Limb (tissue), 2 donors: ENCODE data around the gene GDPD4.

Source experiments
- DNase-seq, 2 donors: peaks; one replicate each; pipeline ENCODE4 v3.0.0-alpha.2; 2016; ENCODE audit errors: extremely low spot score in 2 of 2

The GDPD4 gene

DNA sequence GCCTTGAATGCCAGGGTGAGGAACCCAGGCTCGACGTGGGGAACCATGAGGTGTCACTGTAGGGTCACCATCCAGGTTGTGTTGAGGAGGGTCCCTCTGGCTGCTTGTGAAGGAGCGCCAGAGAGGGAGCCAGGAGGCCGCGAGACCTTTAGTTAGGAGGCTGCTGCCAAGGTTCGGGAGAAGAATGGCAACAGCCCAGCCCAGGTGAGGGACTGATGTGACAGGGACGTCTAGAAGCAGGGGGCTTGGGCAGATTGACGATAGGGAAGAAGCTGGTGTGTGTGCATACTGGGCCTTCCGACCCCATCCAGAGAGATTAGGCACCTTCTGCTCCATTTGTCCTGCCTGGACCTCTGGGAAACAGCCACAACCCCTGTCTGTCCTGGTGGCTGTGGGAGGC, 124.5 kb downstream of the GDPD4 start:
- DNase-seq: no peak

- DNase-seq: no peak
Measured at GRCh38 chr11:77175869-77176539, 125.5 kb downstream of the GDPD4 start.

DNA sequence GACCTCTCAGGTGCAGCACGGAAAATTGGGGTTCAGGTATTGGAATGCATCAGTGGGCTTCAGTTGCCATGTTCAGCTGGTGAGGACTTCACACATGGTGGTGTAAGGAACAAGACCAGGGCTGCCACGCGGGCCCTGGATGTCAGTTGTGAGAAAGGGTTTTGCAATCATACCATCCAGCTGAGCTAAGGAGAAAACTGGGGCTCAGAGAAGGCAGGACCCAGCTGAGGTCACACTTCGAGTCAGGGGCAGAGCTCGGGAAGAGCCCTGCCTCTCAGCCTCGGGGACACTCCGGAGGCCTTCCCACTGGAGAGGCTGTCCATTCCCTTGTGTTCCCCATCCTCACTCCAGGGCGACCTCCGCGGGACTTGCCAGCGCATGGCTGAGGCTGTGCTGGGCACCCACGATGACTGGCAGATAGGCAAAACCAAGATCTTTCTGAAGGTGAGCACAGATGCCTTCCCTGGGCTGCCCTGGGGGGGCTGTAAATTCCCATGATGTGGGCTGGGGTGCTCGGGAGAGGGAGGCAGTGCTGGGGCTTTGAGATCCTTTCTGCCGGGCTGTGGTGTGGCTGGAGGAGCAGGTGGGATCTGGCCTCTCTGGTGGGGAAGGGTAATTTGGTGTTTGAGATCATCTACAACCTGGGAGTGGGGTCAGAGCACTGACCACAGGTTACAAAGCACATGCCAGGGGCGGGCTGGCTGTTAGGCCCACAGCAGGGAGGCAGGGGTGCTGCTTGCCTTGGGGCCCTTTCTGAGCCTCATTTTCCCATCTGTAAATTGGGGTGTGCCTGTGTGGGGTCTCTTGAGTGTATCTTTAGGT, 126.3 kb downstream of the GDPD4 start:
- no peak for DNase-seq

DNA sequence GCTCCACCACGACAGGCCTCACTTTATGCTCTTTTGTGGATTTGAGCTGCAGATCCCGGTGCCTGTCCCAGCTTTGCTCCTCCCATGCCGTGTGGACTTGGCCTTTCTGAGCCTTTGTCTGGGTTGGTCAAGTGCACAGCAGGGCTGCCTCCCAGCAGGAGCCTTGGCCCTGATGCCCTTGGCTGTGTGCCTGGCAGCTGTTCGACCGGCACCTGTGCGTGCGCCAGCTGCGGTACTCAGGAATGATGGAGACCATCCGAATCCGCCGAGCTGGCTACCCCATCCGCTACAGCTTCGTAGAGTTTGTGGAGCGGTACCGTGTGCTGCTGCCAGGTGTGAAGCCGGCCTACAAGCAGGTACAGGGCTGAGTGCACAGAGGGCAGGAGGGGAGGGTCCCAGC, 126.9 kb downstream of the GDPD4 start:
- DNase-seq: no peak

- no peak for DNase-seq
Measured at GRCh38 chr11:77173494-77173893, 128.0 kb downstream of the GDPD4 start.

GRCh38 chr11:77172666-77172982, 128.9 kb downstream of the GDPD4 start:
- no peak for DNase-seq

DNA sequence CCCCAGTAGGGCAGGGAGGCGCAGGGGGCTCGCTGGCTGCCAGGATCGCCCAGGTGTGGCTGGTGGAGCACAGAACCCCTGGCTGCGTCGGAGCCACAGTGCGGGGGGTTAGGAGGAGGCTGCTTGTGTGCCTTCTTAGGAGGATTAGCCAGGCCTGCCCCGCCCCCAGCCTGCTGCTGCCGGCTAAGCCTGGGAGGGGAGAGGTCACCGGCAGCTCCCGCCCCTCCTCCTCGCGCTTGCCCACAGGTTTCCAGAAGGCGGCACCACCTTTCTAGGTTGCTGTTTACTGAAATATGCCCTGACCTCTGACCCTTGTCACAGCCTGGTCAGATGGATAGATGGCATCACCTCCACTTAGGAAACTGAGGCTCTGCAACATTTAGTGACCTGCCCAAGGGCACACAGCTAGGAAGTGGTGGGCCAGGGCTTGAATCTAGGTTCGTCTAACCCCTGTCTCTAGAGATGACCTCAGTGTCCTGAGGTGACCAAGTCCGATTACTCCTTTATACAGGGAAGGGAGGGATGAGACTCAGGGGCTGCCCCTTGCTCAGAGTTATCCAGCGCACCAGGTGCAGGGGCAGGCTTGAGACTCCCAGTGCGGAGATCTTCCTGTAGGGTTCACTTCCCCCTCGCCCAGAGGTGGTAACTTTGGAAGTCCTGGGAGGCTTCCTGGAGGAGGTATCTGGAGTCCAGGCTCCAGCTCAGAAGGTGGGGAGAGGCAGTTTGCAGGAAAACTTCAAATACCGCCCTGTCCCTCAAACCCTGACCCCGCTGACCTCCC, 129.4 kb downstream of the GDPD4 start:
- DNase-seq: no peak

DNA sequence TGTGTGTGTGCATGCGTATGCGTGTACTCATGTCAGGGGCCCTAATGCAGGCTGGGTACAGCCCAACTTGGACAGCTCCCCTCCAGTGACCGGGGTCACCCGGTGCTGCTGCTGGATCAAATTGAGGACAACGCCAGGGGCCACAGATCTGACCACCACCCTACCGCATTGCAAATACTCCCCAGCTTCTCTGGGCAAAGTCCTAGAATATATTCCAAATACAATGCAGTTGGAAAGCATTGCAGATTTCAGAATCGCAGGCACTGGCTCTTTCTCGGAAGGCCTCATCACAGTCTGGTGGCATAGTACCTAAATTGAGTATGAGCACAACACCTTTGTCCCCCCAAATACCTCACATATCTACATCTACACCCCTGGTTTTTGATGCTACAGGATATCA, 130.2 kb downstream of the GDPD4 start:
- no peak for DNase-seq

DNA sequence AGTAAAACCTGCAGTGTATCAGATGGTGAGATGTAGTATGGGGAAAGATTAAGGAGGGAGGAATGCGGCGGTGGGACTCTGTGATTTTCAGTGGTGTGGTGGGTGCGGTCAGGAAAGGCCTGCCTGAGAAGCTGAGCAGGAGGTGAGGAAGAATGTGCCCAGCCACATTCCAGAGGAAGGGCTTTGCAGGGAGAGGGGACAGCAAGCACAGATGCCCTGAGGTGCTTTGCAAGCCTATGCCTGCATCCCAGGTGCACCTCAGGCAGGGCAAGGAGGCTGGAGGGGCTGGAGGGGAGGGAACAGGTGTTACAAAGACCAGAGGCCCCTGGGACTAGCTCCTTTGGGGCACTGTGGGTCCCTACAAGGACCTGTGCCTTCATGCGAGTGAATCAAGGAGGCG, 131.4 kb downstream of the GDPD4 start:
- no peak for DNase-seq

DNA sequence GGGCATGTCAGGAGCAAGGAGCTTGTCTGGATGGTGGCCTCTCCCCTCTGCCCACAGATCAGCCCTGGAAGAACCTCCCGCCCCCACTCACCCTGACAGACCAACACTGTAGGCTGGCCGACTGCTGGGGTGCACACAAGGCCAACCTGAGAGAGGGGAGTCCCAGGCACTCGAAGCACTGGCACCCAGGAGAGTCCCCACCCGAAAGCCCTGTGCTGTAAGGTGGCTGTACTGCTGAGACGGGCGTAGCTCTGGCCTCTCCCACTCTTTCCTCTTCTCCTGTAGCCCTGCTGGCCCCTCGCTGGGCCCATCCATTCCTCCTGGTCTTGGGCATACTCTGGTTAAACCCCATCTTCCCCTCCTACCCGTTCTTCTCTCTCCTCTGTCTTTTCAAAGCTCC, 133.7 kb downstream of the GDPD4 start:
- DNase-seq: no peak

- no peak for DNase-seq
Measured at GRCh38 chr11:77167111-77167626, 134.3 kb downstream of the GDPD4 start.
